GM19455 (cell line): ENCODE results near the gene CD99.
"Not testable (repeated sequence)": the region's sequence is repeated elsewhere in the genome, so short reads cannot be mapped to it uniquely, and the experiment has no call there.

ENCODE experiments used
- ATAC-seq: cut with Tn5 transposase; IDR thresholded peaks from one replicate; pipeline ENCODE4 v1.9.1; 2021; ENCODE audit not compliant: unreplicated experiment

CD99 gene

DNA sequence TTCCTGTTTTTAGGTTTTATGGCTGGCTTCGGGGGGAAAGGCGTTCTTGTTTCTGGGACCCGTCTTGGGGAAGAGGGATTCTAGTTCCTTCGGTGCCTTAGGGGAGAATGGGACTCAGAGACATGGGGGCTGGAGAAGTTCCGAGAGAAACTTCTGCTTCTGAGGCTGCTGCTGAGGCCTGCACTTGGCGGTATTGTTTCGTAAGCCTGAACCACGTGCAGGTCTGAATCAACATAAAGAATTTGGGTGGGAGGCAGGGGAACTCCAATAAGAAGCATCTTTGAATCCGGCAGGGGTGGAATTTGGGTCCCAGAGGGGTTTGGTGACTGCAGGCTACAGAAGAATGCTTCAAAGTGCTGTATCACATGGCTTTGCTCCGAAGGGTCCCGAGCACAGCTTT, 75.8 kb downstream of the CD99 start:
- no peak for ATAC-seq

DNA sequence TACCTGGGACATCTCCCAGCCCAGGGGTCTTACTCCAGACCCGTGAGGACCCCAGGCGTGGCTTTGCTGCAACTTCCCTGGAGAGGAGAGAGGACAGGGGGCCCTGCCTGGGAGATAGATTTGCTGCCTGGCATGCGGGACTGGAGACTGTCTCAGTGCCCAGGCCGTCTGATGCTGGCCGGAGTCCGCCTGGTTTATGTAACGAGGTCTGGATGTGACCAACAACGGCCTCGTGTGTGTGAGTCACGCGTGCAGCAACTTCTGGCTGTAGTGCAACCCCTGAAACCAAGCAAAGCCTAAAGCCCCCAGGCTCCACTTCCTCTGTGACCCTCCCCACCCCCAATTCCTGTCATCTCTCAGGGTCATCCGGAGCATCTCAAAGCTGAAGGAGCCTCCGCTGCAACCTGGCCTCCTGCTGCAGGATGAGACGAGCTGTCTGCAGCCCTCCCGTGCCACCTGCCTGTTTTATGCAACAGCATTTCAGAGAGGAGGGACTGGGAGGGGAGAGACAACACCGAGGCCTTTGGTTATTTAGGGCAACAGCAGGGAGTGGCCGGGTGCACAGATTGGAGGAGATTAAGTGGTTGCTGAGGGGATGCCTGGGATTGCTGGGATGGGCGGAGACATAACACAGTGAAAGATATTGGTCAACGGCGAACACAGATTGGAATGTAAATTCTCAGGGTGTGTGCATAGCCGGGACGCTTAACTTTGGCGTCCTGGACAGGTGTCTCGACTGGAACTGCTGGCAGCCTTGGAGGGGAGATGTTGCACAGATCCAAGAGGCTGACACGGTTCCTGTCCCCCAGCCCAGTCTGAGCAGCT, 76.7 kb downstream of the CD99 start:
- ATAC-seq: no peak

DNA sequence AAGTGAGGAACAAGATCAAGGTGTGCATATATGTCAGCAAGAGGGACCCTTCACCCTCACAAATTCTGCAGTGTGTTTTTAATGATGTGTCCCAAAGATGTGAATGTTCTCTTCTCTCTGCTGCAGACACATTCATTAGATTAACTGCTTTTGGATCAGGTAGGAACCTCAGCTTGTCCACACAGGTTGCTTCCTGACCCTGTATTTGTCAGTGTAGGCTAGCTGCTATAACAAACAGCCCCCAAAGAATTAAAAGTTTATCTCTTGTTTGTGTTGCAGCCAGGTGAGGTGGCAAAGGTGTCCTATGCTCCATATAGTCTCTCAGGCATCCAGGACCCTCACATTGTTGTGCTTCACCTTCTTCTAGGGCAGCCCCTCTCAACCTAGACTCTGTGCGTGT, 78.5 kb downstream of the CD99 start:
- ATAC-seq: no peak

DNA sequence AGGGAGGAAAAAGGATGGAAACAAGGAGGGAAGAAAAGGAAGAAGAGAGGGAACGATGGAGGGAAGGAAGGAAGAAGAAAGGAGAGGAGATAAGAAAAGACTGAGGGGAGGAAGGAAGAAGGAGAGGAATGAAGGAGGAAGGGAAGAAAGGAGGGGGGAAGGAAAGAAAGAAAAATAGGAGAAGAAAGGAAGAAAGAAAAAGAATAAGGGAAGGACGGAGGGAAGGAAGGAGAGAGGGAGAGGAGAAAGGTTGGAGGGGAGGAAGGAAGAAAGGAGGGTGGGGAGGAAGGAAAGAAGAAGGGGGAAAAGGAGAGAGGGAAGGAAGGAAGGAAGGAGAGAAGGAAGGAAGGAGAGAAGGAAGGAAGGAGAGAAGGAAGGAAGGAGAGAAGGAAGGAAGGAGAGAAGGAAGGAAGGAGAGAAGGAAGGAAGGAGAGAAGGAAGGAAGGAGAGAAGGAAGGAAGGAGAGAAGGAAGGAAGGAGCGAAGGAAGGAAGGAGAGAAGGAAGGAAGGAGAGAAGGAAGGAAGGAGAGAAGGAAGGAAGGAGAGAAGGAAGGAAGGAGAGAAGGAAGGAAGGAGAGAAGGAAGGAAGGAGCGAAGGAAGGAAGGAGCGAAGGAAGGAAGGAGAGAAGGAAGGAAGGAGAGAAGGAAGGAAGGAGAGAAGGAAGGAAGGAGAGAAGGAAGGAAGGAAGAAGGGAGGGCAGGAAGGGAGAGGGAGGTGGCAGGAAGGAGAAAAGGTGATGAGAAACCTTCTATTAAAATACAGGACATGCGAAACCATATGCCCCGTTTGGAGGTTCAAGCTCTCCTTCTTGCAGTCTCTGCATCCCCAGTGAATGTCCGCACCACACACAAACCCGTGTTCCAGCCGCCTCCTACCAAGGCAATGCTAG, 82.3 kb downstream of the CD99 start:
- ATAC-seq: not testable (repeated sequence)

DNA sequence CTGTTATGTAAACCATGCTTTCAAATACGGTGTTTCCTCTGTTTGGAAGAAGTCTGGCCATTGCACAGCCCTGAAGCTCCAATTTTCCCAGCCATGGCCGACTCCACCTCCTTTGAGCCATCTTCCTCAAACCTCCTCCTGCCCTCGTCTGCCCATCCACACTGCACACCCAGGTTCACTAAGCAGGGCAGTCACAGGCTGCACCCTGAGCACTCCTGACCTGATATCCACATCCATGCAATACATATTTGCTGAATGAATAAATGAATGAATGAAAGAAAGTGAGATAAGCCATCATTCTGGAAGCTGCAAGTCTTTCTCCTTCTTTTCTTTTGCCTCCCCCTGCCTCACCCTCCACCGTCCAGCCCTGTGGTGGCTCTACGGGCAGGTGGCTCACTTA, 83.0 kb downstream of the CD99 start:
- ATAC-seq: no peak

DNA sequence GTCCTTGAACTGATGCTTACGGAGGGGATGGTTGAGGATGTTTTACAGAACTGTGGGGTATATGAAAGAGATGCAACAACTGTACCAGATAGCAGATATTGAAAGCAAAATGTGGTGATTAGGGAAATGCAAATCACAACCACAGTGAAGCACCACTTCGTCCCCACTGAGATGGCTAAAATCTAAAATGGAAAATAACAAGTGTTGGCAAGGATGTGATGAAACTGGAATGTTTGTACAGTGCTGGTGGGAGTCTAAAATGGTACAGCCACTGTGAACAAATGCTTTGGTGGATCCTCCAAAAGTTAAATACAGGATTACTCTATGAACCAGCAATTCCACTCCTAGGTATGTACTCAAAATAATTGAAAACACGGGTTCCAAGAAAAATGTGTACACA, 83.7 kb downstream of the CD99 start:
- no peak for ATAC-seq

DNA sequence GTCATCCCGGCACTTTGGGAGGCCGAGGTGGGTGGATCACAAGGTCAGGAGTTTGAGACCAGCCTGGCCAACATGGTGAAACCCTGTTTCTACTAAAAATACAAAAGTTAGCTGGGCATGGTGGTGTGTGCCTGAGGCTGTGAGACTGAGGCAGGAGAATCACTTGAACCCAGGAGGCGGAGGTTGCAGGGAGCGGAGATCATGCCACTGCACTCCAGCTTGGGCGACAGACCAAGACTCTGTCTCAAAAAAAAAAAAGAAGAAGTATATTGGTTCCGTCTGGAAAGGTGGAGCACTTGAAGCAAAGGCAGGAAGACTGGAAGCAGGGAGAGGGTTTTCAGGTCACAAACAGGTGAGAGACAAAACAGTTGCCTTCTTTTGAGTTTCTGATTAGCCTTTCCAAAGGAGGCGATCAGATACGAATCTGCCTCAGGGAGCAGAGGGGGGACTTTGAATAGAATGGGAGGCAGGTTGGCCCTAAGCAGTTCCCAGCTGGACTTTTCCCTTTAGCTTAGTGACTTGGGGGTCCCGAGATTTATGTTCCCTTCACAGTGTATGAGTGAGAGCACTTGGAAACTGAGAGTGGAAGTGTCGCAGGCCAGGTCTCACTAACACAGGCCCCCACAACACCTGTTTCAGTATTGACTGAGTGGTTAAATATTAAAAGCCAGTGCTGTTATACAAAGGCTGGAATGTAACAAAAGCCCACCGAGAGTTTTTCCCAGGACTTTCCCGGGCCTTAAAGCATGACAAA, 89.6 kb downstream of the CD99 start:
- not testable (repeated sequence) for ATAC-seq

DNA sequence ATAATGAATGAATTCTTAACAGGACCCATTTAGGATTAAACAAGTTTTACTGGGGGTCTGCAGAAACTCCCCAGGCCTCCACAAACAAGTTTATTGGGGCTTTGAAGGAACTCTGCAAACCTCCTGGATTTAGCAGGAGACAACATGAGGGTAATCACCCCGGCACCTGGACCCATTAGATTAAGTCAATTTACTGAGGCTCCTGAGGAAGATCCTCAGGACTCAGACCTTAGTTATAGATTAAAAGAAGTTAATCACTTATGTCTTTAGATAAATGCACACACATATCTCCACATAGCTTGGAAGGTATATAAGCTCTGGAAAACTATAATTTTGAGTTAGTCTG, 90.1 kb downstream of the CD99 start:
- no peak for ATAC-seq

DNA sequence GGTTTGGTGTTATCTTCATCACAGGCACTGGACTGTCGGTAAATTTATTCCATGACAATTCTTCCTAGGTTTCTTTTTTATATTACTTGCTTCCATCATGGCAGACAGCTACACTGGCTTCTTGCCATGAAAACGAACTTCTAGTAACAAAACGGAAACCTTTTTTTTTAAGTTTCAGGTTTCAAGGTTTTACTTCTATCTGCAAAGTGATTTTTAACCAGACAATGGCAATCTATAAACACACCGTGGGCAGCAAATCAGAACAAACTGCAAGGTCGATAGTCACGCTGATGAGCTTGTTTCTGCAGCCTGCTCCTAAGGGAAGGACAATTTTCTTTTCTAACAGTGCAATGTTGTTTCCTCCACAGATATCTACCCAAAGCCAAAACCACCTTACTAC, 90.6 kb downstream of the CD99 start:
- no peak for ATAC-seq

DNA sequence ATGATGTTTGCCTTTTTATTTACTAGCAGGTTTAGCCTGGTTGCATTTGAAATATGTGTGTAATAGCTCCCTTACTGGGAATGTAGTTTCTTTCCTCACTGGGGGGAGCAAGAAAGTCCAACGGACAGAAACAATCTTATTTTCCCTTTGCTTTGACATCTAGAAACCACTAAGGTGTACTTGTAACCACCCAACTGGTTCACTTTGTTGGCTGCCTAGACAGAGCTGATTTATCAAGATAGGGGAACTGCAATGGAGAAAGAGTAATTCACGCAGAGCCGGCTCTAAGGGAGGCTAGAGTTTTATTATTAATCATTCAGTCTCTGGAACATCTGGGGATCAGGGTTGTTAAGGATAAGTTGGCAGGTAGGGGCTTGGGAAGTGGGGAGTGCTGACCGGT, 91.1 kb downstream of the CD99 start:
- no peak for ATAC-seq

DNA sequence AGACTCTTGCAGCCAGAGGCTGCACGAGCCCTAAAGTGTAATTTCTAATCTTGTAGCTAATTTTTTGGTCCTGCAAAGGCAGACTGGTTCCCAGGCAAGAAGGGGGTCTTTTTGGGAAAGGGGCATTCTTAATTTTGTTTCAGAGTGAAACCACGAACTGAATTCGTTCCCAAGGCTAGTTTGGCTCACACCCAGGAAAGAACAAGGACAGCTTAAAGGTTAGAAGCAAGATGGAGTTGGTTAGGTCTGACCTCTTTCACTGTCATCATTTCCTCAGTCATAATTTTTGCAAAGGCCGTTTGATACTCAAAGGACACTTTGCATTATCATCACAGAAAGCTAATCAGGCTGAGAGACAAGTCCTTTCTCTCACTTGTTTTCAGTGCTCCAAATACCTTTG, 91.7 kb downstream of the CD99 start:
- no peak for ATAC-seq

DNA sequence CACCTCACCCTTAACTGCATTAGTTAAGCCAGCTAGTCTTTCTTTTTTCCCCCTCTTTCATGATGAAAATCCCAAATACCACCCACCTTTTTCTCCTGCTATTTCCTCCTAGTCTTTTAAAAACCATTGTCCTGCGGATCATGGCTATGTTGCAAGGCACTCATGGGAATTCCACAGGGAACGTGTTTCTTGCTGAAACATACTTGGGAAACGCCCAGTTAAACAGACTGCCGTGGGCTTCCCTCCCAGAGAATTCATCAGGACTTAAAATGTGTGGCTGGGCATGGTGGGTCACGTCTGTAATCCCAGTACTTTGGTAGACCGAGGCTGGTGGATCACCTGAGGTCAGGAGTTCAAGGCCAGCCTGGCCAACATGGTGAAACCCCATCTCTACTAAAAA, 92.9 kb downstream of the CD99 start:
- no peak for ATAC-seq

DNA sequence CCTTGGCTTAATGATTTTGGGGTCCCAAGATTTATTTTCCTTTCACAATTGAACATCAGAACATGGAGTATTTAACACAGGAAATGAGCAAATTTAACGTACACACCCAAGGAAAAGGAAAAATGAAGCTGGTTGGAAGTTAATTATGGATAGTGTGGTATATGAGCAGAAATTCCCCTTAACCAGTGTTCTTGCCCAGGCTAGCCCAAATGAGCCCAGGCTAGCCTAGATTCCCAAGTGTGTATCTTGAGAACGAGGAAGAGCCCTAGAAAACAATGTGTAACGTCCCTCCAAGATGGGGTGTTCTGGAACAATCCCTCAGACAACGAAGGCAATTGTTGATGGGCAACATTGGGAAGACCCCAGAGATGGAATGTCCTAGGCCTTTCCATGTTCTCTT, 94.4 kb downstream of the CD99 start:
- ATAC-seq: no peak

DNA sequence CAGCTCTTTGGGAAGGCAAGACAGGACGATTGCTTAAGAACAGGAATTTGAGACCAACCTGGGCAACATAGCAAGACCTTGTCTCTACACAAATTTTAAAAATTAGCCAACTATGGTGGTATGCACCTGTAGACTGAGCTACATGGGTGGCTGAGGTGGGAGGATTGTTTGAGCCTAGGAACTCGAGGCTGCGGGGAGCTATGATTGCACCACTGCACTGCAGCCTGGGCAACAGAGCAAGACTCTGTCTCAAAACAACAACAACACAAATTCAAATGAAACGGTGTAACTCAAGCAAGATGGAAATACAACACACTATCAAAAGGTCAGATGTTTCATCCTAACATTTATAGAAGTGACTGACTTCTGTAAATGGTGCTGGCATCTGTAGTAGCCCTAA, 97.9 kb downstream of the CD99 start:
- ATAC-seq: no peak

DNA sequence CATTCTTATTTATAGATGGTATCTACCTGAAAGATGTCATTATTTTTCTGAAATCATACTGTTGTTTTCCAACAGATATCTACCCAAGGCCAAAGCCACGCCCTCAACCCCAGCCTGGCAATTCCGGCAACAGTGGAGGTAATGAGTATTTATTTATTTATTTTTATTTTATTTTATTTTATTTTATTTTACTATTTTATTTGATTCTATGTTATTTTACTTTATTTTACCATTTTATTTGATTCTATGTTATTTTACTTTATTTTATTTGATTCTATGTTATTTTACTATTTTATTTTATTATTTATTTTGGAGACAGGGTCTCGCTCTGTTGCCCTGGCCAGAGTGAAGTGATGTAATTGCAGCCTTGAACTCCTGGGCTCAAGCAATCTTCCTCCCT, 98.5 kb downstream of the CD99 start:
- ATAC-seq: no peak
